ENCODE results near the gene AGAP6. TPM values are rescaled to one million over a fixed set of nuclear protein-coding genes. Genes with fewer than 3 reads are reported as not detected.
"Not testable (repeated sequence)": the region's sequence is repeated elsewhere in the genome, so short reads cannot be mapped to it uniquely, and the experiment has no call there.

AGAP6 gene
- 10 to 100 TPM; 17.9 to 18.9 TPM for total RNA-seq

DNA sequence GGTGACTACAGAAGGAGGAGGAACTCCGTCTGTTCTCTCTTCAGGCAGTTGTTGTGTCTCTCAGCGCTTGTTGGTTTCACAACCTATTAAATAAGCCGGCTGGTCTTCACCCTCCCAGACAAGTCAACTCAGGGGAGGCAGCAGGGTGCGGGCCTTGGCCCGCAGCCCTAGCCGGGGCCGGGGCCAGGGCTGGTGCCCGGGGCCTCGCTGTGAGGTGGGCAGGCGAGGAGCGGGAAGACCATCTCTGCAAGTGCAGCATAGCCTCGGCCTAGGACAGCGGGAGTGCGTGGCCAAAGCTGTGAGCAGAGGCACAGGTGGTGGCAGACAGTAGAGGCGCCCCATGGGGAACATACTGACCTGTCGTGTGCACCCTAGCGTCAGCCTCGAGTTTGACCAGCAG lies at the start of gene AGAP6:
Gene AGAP6 (plus strand): TSS at position 31 of the 400 bp plus-strand sequence. CDS start 310 bp downstream, at position 341.
- POLR2A ChIA-PET; H3K36me3 Mint-ChIP-seq; DNase-seq; H3K27me3 Mint-ChIP-seq; H3K4me1 Mint-ChIP-seq; ATAC-seq (ENCODE audit: low read depth); H3K4me3 Mint-ChIP-seq; H3K27ac Mint-ChIP-seq; H3K9me3 Mint-ChIP-seq: not testable (repeated sequence)

DNA sequence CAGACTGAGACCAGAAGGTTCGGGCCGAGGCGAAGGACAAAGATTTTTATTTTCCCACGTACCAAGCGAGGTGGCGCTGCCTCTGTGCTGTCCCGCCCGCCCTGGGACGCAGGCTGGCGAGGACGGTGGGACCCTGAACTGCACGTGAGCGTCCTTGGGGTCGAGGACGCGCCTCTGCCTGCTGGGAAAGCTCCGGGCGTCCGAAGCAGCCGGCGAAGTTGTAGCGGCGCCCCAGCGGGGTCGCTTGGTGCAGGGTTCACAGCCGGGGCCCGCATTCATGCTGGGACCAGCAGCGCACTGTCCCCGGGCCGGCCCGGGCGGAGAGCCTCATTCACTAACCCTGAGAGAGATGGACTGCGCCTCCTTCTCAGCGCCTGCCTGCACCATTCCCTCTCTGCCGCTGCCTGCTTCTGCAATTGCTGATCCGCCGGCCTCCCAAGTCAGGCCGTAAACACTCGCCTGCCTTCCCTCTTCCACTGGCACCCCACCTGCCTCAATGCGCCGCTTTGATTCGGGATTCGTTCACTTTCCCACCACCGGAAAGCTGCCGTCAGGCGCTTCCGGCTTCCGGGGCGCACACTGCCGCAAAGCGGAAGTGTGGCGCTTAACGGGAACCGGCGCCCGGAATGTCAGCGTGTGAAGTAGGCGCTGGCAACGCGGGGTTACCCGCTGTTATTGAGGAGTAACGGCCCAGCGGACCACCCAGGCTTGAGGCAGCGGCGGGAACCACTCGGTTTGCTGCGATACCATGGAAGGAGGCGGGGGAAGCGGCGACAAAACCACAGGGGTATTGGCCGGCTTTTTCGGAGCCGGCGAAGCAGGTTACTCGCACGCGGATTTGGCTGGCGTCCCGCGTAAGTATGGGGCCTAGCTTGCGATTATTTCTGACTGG lies 46.5 kb upstream of the AGAP6 start, which contains the start of the genes PARG and TIMM23B:
Gene PARG (minus strand): TSS at position 581 of the 892 bp plus-strand sequence. CDS start 302 bp downstream, at position 279.
Gene TIMM23B (plus strand): TSS at position 607 of the 892 bp plus-strand sequence. CDS start 142 bp downstream, at position 749.
- H3K36me3 Mint-ChIP-seq, H3K9me3 Mint-ChIP-seq, H3K27me3 Mint-ChIP-seq, POLR2A ChIA-PET: not testable (repeated sequence)
- Mint-ChIP-seq H3K4me1 (peaks cover 22% of the 10 kb centered on the region), H3K4me3 (peak within 1 kb of the TSS; percentile 99), H3K27ac (peak within 1 kb of the TSS; percentile 93)
- DNase-seq (peak; percentile 85), ATAC-seq (ENCODE audit: low read depth) (peak; percentile 83)

DNA sequence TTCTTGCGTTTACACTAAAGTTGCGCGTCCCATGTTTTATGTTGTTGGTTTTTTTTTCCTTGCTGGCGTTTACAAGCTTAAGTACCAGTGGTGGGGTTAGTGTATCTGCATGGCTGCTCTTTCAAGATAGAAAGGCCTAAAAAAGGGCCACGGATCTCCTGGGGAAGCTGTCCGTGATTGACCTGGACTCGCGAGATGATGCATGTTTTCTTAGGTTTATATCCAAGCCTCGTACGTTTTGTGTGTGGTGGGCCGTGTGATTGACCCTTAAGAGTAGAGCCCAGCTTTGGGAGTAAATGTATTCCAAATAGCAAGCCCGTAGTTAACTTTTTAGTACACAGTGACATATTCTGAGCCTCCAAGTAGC lies 45.9 kb upstream of the AGAP6 start:
- H3K9me3 Mint-ChIP-seq, DNase-seq, H3K27me3 Mint-ChIP-seq, POLR2A ChIA-PET: not testable (repeated sequence)
- Mint-ChIP-seq H3K27ac (peak overlapping the region; percentile 93), H3K4me3 (peak overlapping the region; percentile 99), H3K36me3 (peaks cover 12% of the 10 kb centered on the region), H3K4me1 (peaks cover 22% of the 10 kb centered on the region)
- ATAC-seq (ENCODE audit: low read depth): peak; percentile 35

DNA sequence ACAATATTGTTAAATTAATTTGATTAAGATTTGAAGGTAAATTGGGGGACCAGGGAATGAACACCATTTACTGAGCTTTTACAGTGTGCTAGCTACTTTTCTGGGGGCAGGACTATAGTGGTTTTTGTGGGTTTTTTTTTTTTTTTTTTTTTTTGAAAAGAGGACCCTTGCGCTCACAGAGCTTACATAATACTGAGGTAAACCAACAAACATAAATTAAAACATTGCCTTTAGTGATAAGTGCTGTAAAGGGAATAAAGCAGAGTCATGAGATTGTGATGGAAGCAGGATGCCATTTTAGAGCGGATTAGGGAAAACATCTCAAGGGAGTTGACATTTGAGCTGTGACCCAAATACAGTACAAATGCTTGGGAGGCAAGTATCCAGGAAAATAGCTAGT lies 44.6 kb upstream of the AGAP6 start:
- POLR2A ChIA-PET, H3K27me3 Mint-ChIP-seq, H3K27ac Mint-ChIP-seq: not testable (repeated sequence)

DNA sequence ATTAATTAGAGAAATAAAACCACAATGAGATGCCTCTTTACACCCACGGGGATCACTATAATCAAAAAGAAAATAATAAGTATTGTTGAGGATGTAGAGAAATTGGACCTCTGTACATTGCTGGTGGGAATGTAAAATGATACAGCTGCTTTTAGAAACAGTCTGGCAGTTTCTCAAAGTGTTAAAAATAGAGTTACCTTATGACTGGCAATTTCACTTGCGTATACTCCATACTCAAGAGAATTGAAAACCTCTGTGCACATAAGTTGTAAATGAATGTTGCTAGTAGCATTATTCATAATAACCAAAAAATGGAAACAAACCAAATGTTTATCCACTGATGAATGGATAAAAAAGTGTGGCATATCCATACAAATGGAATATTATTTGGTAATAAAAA lies 40.1 kb upstream of the AGAP6 start:
- not testable (repeated sequence) for ATAC-seq (ENCODE audit: low read depth)

More for the DNA sequence above, 44.6 kb upstream of the AGAP6 start:
- H3K9me3 Mint-ChIP-seq; ATAC-seq (ENCODE audit: low read depth); DNase-seq: not testable (repeated sequence)
- Mint-ChIP-seq H3K36me3 (peaks cover 14% of the 10 kb centered on the region), H3K4me3 (peak overlapping the region; percentile 16), H3K4me1 (peaks cover 21% of the 10 kb centered on the region)

DNA sequence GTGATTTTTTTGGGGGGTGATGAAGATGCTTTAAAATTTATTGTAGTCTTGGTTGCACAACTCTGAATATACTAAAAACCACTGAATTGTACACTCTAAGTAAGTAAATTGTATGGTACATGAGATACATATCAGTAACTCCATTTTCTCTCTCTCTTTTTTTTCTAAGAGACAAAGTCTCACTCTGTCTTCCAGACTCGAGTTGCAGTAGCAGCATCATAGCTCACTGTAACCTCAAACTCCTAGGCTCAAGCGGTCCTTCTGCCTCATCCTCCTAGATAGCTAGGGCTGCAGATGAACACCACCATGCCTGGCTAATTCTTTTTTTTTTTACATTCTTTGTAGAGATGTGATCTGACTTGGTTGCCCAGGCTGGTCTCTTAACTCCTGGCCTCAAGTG lies 39.5 kb upstream of the AGAP6 start:
- H3K4me1 Mint-ChIP-seq; ATAC-seq (ENCODE audit: low read depth); H3K9me3 Mint-ChIP-seq; H3K27ac Mint-ChIP-seq; POLR2A ChIA-PET; H3K4me3 Mint-ChIP-seq; DNase-seq; H3K27me3 Mint-ChIP-seq: not testable (repeated sequence)
- peaks cover 13% of the 10 kb centered on the region for H3K36me3 Mint-ChIP-seq

More for the DNA sequence above, 40.1 kb upstream of the AGAP6 start:
- H3K4me1 Mint-ChIP-seq, POLR2A ChIA-PET, H3K4me3 Mint-ChIP-seq, H3K9me3 Mint-ChIP-seq, H3K27ac Mint-ChIP-seq, DNase-seq, H3K27me3 Mint-ChIP-seq: not testable (repeated sequence)
- peaks cover 13% of the 10 kb centered on the region for H3K36me3 Mint-ChIP-seq

DNA sequence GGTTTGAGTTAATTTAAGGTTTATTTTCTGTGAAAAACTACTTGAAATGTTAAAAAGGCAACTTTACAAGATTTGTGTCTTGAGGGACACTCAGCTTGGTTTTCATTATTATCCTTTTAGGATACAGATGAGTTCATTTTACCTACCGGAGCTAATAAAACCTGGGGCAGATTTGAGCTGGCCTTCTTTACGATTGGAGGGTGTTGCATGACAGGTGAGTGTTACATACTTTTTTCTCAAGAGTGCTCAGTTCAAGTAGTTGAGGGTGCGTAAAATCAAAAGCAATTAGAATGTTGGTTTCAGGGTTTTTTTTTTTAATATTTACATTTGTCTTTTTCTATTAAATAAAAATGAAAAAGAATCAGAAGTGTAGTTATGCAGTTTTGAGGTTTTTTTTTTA lies 36.2 kb upstream of the AGAP6 start:
- H3K9me3 Mint-ChIP-seq; H3K4me3 Mint-ChIP-seq; DNase-seq; H3K27ac Mint-ChIP-seq; ATAC-seq (ENCODE audit: low read depth); POLR2A ChIA-PET; H3K27me3 Mint-ChIP-seq; H3K36me3 Mint-ChIP-seq; H3K4me1 Mint-ChIP-seq: not testable (repeated sequence)

DNA sequence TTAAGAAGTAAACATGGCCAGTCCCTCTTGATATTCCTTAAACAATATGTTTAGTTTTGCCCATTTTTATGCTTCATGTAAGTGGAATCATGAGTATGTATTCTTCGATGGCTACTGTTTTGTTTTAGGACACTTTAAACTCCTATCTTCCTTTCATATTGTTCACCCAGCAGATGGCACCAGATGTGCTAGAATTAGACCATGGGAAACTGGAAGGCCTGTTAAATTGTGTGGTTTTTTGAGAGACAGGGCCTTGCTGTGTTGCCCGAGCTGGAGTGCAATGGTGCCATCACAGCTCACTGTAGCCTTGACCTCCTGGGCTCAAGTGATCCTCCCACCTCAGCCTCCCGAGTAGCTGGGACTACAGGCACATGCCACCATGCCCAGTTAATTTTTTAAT lies 35.1 kb upstream of the AGAP6 start:
- H3K4me1 Mint-ChIP-seq; ATAC-seq (ENCODE audit: low read depth); H3K36me3 Mint-ChIP-seq; H3K27me3 Mint-ChIP-seq; H3K27ac Mint-ChIP-seq; H3K9me3 Mint-ChIP-seq; POLR2A ChIA-PET; H3K4me3 Mint-ChIP-seq; DNase-seq: not testable (repeated sequence)

DNA sequence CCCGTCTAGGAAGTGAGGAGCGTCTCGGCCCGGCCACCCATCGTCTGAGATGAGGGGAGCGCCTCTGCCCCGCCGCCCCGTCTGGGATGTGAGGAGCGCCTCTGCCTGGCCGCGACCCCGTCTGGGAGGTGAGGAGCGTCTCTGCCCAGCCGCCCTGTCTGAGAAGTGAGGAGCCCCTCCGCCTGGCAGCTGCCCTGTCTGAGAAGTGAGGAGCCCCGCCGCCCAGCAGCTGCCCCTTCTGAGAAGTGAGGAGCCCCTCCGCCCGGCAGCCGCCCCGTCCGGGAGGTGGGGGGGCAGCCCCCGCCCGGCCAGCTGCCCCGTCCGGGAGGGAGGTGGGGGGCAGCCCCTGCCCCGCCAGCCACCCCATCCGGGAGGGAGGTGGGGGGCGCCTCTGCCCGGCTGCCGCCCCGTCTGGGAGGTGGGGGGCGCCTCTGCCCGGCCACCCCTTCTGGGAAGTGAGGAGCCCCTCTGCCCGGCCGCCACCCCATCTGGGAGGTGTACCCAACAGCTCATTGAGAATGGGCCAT lies 17.8 kb upstream of the AGAP6 start:
- H3K27ac Mint-ChIP-seq; H3K27me3 Mint-ChIP-seq; H3K36me3 Mint-ChIP-seq; H3K4me1 Mint-ChIP-seq; POLR2A ChIA-PET; H3K4me3 Mint-ChIP-seq; H3K9me3 Mint-ChIP-seq; ATAC-seq (ENCODE audit: low read depth); DNase-seq: not testable (repeated sequence)

DNA sequence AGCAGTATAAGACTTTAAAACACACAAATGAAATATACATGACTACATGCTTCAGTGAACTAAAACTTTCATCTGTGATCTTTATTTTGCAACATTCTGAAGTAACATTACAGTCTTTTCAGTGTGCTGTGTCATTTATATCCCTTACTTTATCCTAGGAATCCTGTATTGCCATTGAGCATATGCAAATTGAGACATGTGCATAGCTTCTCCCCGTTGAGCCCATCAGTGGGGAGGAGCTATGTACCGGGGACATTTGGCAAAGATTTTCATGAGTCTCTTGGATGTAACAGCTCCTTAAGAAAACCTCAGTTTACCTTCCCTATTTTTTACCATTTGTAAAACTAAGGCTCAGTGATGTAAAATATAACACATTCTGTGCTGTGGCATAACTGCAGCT lies 16.7 kb upstream of the AGAP6 start:
- H3K4me3 Mint-ChIP-seq; H3K27me3 Mint-ChIP-seq; ATAC-seq (ENCODE audit: low read depth); POLR2A ChIA-PET; H3K27ac Mint-ChIP-seq; H3K36me3 Mint-ChIP-seq; H3K9me3 Mint-ChIP-seq; DNase-seq; H3K4me1 Mint-ChIP-seq: not testable (repeated sequence)

DNA sequence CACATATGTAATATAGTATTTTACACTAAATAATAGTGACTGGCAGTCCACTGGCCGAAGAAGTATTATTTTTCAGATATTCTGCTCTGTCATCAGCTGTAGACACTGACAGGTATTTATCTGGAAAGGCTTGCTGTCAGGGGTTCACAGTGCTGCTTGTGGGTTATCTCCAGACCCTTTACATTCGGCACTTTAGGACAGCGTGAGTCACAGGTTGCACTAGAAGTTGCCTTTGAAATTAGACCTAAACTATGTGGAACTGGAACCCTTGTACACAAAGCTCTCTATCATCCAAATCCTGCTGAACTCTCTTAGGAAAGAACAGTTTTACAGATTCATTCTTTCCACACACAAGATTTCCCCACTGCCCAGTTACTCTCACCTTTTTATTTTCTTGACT lies 16.1 kb upstream of the AGAP6 start:
- H3K4me1 Mint-ChIP-seq; ATAC-seq (ENCODE audit: low read depth); POLR2A ChIA-PET; H3K27me3 Mint-ChIP-seq; H3K27ac Mint-ChIP-seq; H3K36me3 Mint-ChIP-seq; H3K4me3 Mint-ChIP-seq; DNase-seq; H3K9me3 Mint-ChIP-seq: not testable (repeated sequence)

DNA sequence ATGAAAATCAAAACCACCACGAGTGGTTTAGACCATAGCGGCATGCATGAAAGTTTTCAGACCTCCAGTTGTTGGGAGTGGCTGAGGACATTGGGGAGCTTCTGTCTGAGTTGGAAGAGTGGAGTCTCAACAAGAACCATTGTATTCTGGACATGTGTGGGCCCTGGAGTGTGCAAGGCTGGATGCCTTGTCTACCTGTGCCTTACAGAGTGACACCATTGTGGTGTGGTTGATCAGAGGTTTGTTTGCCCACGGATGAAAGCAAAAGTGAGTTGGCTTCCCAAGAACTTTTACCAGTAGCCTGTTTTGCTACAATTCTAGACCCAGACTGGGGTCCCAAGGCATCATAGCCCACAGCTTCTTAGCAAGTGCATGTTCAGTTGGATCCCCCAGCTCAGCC lies 10.4 kb upstream of the AGAP6 start:
- H3K36me3 Mint-ChIP-seq; H3K27ac Mint-ChIP-seq; DNase-seq; POLR2A ChIA-PET; ATAC-seq (ENCODE audit: low read depth); H3K4me3 Mint-ChIP-seq; H3K27me3 Mint-ChIP-seq; H3K4me1 Mint-ChIP-seq; H3K9me3 Mint-ChIP-seq: not testable (repeated sequence)

DNA sequence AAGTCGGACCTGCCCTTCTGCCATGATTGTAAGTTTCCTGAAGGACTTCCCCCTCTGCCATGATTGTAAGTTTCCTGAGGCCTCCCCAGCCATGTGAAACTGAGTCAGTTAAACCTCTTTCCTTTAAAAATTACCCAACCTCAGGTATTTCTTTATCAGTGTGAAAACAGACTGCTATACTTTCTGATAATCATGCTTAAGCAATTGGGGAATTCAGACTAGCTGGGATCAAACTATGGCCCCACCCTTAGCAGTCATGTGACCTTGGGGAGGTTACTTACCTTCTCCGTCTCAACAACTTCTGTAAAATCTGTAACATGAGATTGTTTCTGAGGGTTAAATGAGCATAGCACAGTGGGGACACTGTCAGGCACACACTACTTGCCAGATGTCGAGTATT lies 999 bp upstream of the AGAP6 start:
- H3K27me3 Mint-ChIP-seq; H3K4me3 Mint-ChIP-seq; H3K4me1 Mint-ChIP-seq; POLR2A ChIA-PET; H3K27ac Mint-ChIP-seq; DNase-seq; H3K9me3 Mint-ChIP-seq; H3K36me3 Mint-ChIP-seq; ATAC-seq (ENCODE audit: low read depth): not testable (repeated sequence)

DNA sequence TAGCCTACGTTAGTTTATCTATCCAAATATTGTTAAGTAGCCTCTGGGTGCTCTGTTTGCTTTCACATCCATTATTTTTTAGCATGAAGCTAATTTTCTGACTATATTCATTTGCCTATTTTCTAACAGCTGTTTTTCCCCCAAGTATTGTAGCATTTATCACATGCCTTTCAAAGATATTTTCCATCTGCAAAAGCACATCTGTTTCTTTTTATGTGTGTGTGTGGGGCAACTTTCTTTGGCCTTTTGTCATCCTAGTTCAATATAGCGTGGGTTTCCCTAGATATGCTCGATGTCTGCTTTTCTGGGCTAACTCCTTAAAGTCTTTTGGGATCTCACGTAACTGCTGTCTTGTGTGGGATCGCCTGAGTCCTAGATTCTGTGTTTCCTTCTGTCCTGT lies 7.1 kb downstream of the AGAP6 start:
- H3K27me3 Mint-ChIP-seq; H3K36me3 Mint-ChIP-seq; DNase-seq; H3K4me1 Mint-ChIP-seq; POLR2A ChIA-PET; ATAC-seq (ENCODE audit: low read depth); H3K9me3 Mint-ChIP-seq; H3K27ac Mint-ChIP-seq; H3K4me3 Mint-ChIP-seq: not testable (repeated sequence)

Measured in activated naive CD8-positive, alpha-beta T cell treated with anti-CD3 and anti-CD28 coated beads, Interleukin-2, amount 10 ng/mL, durations not matched to agents 7 days and 5 days (primary cell).